Measurements from ENCODE around the gene CBLC. TPM values are rescaled to one million over a fixed set of nuclear protein-coding genes. Genes with fewer than 3 reads are reported as not detected.

CBLC gene
- total RNA-seq, 1 donor from 2014 or later = 2.4 TPM

Other genes with a start within 250 kb of the CBLC start
- not detected in 2 replicates for gene CEACAM20, start 248.2 kb upstream of the CBLC start, total RNA-seq
- gene IGSF23, start 164.3 kb upstream of the CBLC start, total RNA-seq = 0.17 and 2.7 TPM in 2 replicates
- gene PVR, start 134.0 kb upstream of the CBLC start, total RNA-seq = 230 and 248 TPM in 2 replicates
- under 0.01 and 9.4 TPM in 2 replicates for gene CEACAM19, start 106.4 kb upstream of the CBLC start, total RNA-seq
- gene CEACAM16, start 78.7 kb upstream of the CBLC start, total RNA-seq = not detected in 2 replicates
- 2.3 and 10.8 TPM in 2 replicates for gene BCL3, start 29.2 kb upstream of the CBLC start, total RNA-seq
- gene BCAM, start 31.2 kb downstream of the CBLC start, total RNA-seq = 7.5 and 186 TPM in 2 replicates
- 119 and 183 TPM in 2 replicates for gene NECTIN2, start 68.4 kb downstream of the CBLC start, total RNA-seq
- gene TOMM40, start 113.4 kb downstream of the CBLC start, total RNA-seq = 65.9 and 71.9 TPM in 2 replicates
- gene APOE, start 127.9 kb downstream of the CBLC start, total RNA-seq = 14.8 and 38.3 TPM in 2 replicates
- gene APOC1, start 136.7 kb downstream of the CBLC start, total RNA-seq = 0.20 and 5.4 TPM in 2 replicates
- gene APOC4, start 164.3 kb downstream of the CBLC start, total RNA-seq = not detected in 2 replicates
- gene APOC2, start 168.2 kb downstream of the CBLC start, total RNA-seq = not detected in 2 replicates
- 18.4 and 77.4 TPM in 2 replicates for gene CLPTM1, start 177.5 kb downstream of the CBLC start, total RNA-seq
- 21.2 and 25.9 TPM in 2 replicates for gene RELB, start 223.6 kb downstream of the CBLC start, total RNA-seq

Measured in renal cortical epithelial cell (primary cell).